ENCODE measurements around the gene KCNK18.

Gene KCNK18

DNA sequence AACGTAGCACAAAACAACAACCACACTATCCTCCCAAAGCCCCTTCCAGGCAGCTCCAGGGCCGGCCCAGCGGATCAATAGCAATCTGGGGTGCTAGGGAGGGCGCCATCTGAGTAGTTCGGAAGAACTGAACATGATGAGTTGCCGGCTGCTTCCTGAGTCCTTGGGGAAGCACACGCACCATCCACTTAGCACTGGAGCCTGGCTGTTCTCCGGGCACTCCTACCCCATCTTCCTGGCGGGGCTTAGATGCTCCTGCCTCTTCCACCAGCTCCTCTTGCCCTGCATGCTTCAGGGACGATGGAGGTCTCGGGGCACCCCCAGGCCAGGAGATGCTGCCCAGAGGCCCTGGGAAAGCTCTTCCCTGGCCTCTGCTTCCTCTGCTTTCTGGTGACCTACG is at the start of gene KCNK18:
Gene KCNK18, plus strand, starts transcription at position 301 of the 400 bp plus-strand sequence. Its CDS starts 0 bp downstream, at position 301.
- TF ChIP-seq, protein P1, sequence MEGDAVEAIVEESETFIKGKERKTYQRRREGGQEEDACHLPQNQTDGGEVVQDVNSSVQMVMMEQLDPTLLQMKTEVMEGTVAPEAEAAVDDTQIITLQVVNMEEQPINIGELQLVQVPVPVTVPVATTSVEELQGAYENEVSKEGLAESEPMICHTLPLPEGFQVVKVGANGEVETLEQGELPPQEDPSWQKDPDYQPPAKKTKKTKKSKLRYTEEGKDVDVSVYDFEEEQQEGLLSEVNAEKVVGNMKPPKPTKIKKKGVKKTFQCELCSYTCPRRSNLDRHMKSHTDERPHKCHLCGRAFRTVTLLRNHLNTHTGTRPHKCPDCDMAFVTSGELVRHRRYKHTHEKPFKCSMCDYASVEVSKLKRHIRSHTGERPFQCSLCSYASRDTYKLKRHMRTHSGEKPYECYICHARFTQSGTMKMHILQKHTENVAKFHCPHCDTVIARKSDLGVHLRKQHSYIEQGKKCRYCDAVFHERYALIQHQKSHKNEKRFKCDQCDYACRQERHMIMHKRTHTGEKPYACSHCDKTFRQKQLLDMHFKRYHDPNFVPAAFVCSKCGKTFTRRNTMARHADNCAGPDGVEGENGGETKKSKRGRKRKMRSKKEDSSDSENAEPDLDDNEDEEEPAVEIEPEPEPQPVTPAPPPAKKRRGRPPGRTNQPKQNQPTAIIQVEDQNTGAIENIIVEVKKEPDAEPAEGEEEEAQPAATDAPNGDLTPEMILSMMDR (IDR thresholded peaks at IDR 0.05; ENCODE audit: low read depth, low read length): no peak
- DNase-seq (ENCODE audit: low read depth in 2 of 2): no peak
- no peak within 1 kb of the TSS for H3K4me3 ChIP-seq (replicated peaks in 1 of 2; ENCODE audit: low read depth in 2 of 2, low read length in 2 of 2)

DNA sequence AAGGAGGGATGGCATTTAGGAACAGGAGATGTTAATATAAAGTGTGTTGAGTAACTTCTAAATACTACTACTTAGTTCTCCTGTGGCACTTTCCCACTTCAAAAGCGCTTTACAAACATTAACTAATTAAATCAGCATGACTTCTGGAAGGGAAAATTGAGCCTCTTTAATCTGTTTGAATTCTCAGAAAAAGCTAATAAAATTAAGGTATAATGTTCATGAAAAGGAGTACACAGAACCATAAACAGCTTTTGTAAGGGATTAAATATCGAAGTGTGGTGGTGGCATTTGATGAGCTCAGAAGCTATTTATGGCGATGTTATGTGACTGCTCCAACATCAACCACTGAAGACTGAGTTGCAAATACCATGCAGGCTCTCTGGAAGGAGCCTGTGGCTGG is 49.0 kb upstream of the KCNK18 start:
- H3K4me3 ChIP-seq (replicated peaks in 1 of 2; ENCODE audit: low read depth in 2 of 2, low read length in 2 of 2): no peak overlapping the region
- TF ChIP-seq, protein P1 (IDR thresholded peaks at IDR 0.05; ENCODE audit: low read depth, low read length): no peak
- no peak for DNase-seq (ENCODE audit: low read depth in 2 of 2)

DNA sequence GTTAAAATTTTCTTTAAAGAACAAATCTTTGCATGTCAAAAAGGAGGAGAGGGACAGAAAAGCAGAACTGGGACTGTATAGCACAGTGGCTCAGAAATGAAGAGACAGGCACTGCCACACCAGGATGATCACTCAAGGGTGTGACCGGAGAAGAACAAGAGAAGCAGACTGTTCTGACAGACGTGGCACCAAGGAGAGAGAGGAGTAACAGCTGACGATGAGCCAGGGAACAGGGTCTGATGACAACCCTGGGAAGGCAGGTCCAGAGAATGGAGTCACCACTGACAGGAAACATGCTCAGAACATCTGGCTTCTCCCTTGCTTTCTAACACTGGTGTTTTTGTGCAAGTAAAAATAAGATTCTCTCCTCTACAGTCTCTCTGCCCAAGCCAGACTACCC is 44.6 kb upstream of the KCNK18 start:
- TF ChIP-seq, protein P1 (IDR thresholded peaks at IDR 0.05; ENCODE audit: low read depth, low read length): no peak
- DNase-seq (ENCODE audit: low read depth in 2 of 2): no peak
- H3K4me3 ChIP-seq (replicated peaks in 1 of 2; ENCODE audit: low read depth in 2 of 2, low read length in 2 of 2): no peak overlapping the region

DNA sequence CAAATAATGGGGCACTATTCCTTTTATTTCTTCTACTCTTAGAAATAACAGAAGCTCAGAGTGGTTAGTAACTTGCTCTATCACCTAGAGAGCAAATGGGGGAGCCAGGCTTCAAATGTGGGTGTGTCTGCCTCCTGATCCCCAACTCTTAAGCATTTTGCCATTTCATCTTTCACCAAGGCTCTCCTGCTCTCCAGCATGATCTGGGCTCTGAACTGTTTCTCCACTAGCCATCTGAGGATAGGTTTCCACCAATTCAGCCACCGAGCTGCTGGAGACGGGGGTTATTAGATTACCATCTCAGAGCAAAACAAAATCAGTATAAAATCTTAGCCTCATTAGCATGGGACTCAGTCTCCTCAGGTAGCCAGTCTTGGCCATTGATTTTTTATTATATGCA is 39.0 kb upstream of the KCNK18 start:
- H3K4me3 ChIP-seq (replicated peaks in 1 of 2; ENCODE audit: low read depth in 2 of 2, low read length in 2 of 2): no peak overlapping the region
- no peak for DNase-seq (ENCODE audit: low read depth in 2 of 2)
- TF ChIP-seq, protein P1 (IDR thresholded peaks at IDR 0.05; ENCODE audit: low read depth, low read length): no peak

DNA sequence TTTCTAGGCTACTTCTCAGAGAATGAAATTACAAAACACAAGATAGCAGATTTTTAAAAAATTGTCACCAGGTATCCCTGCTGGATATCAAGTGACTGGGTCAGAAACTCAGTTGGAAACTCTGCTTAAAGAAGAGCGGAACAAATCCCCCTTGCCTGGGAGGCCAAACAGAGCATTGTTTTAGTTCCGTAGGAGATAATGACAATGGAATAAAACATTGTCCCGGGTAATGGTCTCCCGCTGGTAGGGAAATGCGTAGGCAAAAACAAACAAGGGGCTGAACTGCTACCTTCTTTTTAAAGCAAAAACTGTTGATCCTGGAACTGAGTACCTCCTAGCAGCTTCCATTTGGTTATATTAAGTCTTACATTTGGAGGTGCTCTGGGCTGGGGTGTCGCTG is 37.9 kb upstream of the KCNK18 start:
- no peak overlapping the region for H3K4me3 ChIP-seq (replicated peaks in 1 of 2; ENCODE audit: low read depth in 2 of 2, low read length in 2 of 2)
- TF ChIP-seq, protein P1 (IDR thresholded peaks at IDR 0.05; ENCODE audit: low read depth, low read length): no peak
- no peak for DNase-seq (ENCODE audit: low read depth in 2 of 2)

DNA sequence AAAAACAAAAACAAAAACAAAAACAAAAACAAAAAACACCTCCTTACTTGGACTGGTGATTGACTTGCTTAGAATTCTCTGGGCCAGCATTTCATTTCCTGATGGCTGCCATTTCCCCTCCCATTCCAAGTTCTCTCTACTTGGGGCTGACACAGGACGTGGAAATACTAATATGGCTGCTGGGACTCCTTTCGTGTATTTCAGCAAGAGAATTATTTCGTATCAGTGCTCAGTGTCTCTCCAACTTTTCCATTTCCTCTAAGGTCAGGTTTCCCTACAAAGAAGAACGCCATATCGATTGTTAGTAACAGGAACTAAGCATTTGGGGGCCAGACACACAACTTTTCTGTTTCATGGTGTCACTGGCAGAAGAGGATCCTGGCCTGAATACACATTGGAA is 36.7 kb upstream of the KCNK18 start:
- H3K4me3 ChIP-seq (replicated peaks in 1 of 2; ENCODE audit: low read depth in 2 of 2, low read length in 2 of 2): no peak overlapping the region
- TF ChIP-seq, protein P1 (IDR thresholded peaks at IDR 0.05; ENCODE audit: low read depth, low read length): no peak

DNA sequence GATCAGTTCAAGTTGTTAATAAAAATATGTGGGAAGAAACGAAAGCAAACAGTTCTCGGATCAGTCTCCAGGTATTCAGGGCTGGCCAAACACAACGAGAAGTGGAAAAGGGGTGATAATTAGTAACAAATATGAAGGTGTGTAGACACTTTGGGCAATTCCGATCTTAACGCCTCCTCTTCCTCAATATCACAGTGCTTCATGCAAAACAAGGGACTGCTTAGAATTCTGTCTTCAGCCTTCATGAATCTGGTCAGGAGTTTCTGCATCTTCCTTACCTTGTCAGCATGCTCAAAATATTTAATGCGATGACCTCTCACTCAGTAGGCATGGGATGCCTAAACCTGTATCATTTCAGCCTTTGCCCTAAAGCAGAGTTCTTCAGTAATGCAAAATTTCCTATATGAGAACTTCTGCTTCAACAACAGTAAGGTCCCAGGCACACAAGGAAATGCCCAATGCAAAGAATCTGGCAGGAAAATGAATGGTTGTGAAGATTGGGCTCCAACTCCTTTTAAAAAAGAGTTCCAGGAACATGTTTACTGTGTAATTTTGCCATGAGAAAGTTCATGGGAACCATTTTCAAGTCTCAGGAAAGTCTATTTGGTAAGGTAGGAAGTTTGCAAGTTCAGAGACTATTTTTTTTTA is 35.8 kb upstream of the KCNK18 start:
- no peak overlapping the region for H3K4me3 ChIP-seq (replicated peaks in 1 of 2; ENCODE audit: low read depth in 2 of 2, low read length in 2 of 2)
- DNase-seq (ENCODE audit: low read depth in 2 of 2): no peak
- TF ChIP-seq, protein P1 (IDR thresholded peaks at IDR 0.05; ENCODE audit: low read depth, low read length): no peak

More for the DNA sequence above, 36.7 kb upstream of the KCNK18 start:
- no peak for DNase-seq (ENCODE audit: low read depth in 2 of 2)

Measured in cardiac fibroblast (primary cell).